Astrocyte (in vitro differentiated cells and primary cell): ENCODE measurements around the gene HENMT1.

Experiments used
- CTCF ChIP-seq: IDR thresholded peaks from 2 replicates; pipeline ENCODE4 v1.5.1; 2011; ENCODE audit warnings: low read depth, mild to moderate bottlenecking, inconsistent platforms, low read length, moderate library complexity; ENCODE audit not compliant: insufficient read depth
- EZH2 ChIP-seq: IDR thresholded peaks from 2 replicates; pipeline ENCODE4 v1.6.1; 2012; ENCODE audit warnings: mild to moderate bottlenecking, low read length, inconsistent platforms; ENCODE audit not compliant: insufficient read depth

GRCh38 chr1:108606478-108606877, 54.4 kb downstream of the HENMT1 start:
- TF ChIP-seq CTCF (no peak), EZH2 (no peak)
